ENCODE data around the gene CCDC60.

Gene CCDC60

DNA sequence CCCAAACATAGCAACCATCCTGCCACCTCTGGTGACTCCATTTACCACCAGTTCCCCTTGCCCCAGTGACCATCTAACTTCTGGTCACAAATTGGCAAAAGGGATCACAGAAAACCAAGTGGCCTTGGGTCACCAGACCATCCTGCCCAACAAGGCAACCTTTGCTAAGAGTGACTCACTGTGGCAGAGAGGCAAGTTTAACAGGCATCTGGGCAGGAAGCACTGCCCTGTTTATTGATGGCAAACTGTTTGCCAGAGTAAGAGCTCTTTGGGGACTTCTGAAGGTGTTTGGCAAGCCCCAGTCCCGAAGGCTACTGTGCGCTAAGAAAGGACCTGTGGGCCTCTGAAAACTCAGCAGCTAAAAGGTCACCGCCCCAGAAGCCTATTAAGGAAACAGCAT is 230.9 kb downstream of the CCDC60 start:
- no peak overlapping the region for H2AFZ ChIP-seq
- no peak overlapping the region for H3K27ac ChIP-seq
- TF ChIP-seq, protein P1, sequence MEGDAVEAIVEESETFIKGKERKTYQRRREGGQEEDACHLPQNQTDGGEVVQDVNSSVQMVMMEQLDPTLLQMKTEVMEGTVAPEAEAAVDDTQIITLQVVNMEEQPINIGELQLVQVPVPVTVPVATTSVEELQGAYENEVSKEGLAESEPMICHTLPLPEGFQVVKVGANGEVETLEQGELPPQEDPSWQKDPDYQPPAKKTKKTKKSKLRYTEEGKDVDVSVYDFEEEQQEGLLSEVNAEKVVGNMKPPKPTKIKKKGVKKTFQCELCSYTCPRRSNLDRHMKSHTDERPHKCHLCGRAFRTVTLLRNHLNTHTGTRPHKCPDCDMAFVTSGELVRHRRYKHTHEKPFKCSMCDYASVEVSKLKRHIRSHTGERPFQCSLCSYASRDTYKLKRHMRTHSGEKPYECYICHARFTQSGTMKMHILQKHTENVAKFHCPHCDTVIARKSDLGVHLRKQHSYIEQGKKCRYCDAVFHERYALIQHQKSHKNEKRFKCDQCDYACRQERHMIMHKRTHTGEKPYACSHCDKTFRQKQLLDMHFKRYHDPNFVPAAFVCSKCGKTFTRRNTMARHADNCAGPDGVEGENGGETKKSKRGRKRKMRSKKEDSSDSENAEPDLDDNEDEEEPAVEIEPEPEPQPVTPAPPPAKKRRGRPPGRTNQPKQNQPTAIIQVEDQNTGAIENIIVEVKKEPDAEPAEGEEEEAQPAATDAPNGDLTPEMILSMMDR (IDR thresholded peaks at IDR 0.05): no peak
- no peak overlapping the region for H3K4me2 ChIP-seq (ENCODE audit: low read length)
- no peaks in the 10 kb centered on the region for H3K79me2 ChIP-seq
- H3K27me3 ChIP-seq (ENCODE audit: control insufficient read depth, insufficient read depth, low read length): no peaks in the 10 kb centered on the region
- H3K9ac ChIP-seq: no peak overlapping the region
- no peaks in the 10 kb centered on the region for H3K36me3 ChIP-seq (ENCODE audit: control insufficient read depth, insufficient read depth, low read length)
- no peak overlapping the region for H3K4me3 ChIP-seq (ENCODE audit: low read depth, low read length)
- no peaks in the 10 kb centered on the region for H3K9me3 ChIP-seq (ENCODE audit: control insufficient read depth, low read length)
- H3K4me1 ChIP-seq: no peaks in the 10 kb centered on the region

DNA sequence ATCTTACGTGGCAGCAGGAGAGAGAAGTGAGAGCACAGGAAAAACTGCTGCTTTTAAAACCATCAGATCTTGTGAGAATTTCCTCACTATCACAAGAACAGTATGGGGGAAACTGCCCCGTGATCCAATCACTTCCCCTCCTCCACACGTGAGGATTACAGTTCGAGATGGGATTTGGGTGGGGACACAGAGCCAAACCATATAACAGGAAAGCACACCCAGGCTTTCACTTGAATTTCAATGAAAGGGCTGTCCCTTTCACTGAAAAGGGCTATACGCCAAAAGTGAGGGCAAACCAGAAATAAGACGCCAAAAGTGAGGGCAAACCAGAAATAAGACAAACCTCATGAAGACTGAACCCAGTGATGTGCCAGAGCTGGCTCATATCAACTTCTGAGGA is 236.2 kb downstream of the CCDC60 start:
- Histone ChIP-seq H3K9me3 (ENCODE audit: control insufficient read depth, low read length) (no peaks in the 10 kb centered on the region), H3K9ac (no peak overlapping the region), H3K36me3 (ENCODE audit: control insufficient read depth, insufficient read depth, low read length) (no peaks in the 10 kb centered on the region), H3K27me3 (ENCODE audit: control insufficient read depth, insufficient read depth, low read length) (no peaks in the 10 kb centered on the region), H3K4me3 (ENCODE audit: low read depth, low read length) (no peak overlapping the region), H3K79me2 (no peaks in the 10 kb centered on the region), H3K27ac (no peak overlapping the region), H3K4me2 (ENCODE audit: low read length) (no peak overlapping the region), H2AFZ (no peak overlapping the region), H3K4me1 (peaks cover 4% of the 10 kb centered on the region)
- TF ChIP-seq, protein P1 (IDR thresholded peaks at IDR 0.05): no peak

DNA sequence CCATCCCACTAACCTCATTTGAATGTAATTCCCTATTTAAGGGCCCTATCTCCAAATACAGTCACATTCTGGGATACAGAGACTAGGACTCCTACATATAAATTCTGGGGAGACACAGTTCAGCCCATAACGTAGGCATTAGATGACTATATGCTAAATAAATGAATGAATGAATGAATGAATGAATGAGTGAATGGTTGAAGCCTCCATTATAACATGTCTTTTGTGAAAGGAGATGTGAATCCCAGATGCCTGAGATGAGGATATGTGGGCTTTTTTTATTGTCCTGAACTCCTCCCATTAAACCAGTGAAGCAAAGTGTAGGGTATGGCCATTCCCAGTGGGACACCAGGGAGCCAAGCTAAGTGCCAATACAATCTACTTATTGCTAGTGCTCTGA is 238.6 kb downstream of the CCDC60 start:
- Histone ChIP-seq H3K4me1 (peaks cover 4% of the 10 kb centered on the region), H3K36me3 (ENCODE audit: control insufficient read depth, insufficient read depth, low read length) (no peaks in the 10 kb centered on the region), H3K4me3 (ENCODE audit: low read depth, low read length) (no peak overlapping the region), H3K79me2 (no peaks in the 10 kb centered on the region), H2AFZ (no peak overlapping the region), H3K9me3 (ENCODE audit: control insufficient read depth, low read length) (no peaks in the 10 kb centered on the region), H3K4me2 (ENCODE audit: low read length) (no peak overlapping the region), H3K27ac (no peak overlapping the region), H3K9ac (no peak overlapping the region), H3K27me3 (ENCODE audit: control insufficient read depth, insufficient read depth, low read length) (no peaks in the 10 kb centered on the region)
- TF ChIP-seq, protein P1 (IDR thresholded peaks at IDR 0.05): no peak

DNA sequence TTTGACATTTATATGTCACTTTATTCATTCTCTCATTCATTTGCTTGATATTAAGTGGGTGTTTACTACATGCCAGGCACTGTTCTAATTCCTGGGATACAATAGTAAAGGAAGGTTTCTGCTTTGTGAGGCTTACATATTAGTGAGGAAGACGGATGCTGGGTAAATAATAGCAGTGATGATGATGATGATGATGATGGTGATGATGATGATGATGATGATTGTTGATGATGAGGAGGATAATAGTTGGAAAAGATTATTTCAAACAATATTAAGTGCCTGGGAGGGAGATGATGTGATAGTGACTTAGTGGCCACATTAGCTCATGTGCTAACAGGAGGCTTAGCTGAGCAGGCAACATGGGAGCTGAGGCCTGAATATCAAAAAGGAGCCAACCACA is 239.7 kb downstream of the CCDC60 start:
- Histone ChIP-seq H3K4me2 (ENCODE audit: low read length) (no peak overlapping the region), H2AFZ (no peak overlapping the region), H3K27ac (no peak overlapping the region), H3K79me2 (no peaks in the 10 kb centered on the region), H3K27me3 (ENCODE audit: control insufficient read depth, insufficient read depth, low read length) (no peaks in the 10 kb centered on the region), H3K4me3 (ENCODE audit: low read depth, low read length) (no peak overlapping the region), H3K4me1 (peaks cover 4% of the 10 kb centered on the region), H3K9me3 (ENCODE audit: control insufficient read depth, low read length) (no peaks in the 10 kb centered on the region), H3K36me3 (ENCODE audit: control insufficient read depth, insufficient read depth, low read length) (no peaks in the 10 kb centered on the region), H3K9ac (no peak overlapping the region)
- TF ChIP-seq, protein P1 (IDR thresholded peaks at IDR 0.05): no peak

DNA sequence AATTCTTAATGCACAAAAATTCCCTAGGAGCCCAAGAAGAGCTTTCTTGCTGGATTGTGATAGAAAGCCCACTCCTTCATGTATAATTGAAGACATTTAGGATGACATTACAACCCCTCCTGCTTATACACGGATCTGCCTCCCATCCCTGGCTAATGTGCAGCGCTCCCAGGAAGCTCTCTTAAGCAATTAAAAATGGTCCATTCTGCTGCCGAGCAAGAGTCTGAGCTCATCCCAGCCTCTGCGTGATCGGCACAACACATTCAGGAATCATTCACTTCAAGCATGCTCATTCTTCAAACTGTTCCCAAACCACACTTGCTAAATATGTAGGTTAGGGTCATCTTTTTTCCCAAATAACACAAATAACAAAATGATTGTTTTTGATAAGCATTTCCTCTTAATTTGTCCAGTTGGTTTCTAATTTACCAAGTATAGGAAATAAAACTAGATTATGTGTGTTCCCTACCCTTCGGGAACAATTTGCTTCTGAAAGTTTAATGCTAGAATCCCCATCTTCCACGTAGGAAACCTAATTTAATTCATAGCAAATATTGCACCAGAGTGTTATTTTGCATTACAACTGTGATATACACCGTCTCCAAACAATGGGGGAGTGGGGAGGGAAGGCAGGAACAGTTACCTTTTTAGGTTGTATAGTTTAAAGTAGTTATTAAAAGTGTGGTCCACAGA is 241.7 kb downstream of the CCDC60 start:
- Histone ChIP-seq H3K27me3 (ENCODE audit: control insufficient read depth, insufficient read depth, low read length) (no peaks in the 10 kb centered on the region), H3K9ac (no peak overlapping the region), H3K9me3 (ENCODE audit: control insufficient read depth, low read length) (no peaks in the 10 kb centered on the region), H3K27ac (no peak overlapping the region), H3K4me2 (ENCODE audit: low read length) (no peak overlapping the region), H2AFZ (no peak overlapping the region), H3K36me3 (ENCODE audit: control insufficient read depth, insufficient read depth, low read length) (no peaks in the 10 kb centered on the region), H3K4me1 (peaks cover 4% of the 10 kb centered on the region), H3K4me3 (ENCODE audit: low read depth, low read length) (no peak overlapping the region), H3K79me2 (no peaks in the 10 kb centered on the region)
- TF ChIP-seq, protein P1 (IDR thresholded peaks at IDR 0.05): no peak
